Amniotic stem cell (primary cell): Measurements from ENCODE around the gene MYCBPAP.
A peak's percentile ranks its signal among the peaks of the same experiment; 100 is the strongest.
"Not testable (repeated sequence)": the region's sequence is repeated elsewhere in the genome, so short reads cannot be mapped to it uniquely, and the experiment has no call there.

ENCODE experiments used
- DNase-seq: peaks from one replicate; lab custom pipeline; 2025; lab: John Stamatoyannopoulos, UW

Gene MYCBPAP

GRCh38 chr17:50472286-50472685, 36.0 kb upstream of the MYCBPAP start:
- no peak for DNase-seq

DNA sequence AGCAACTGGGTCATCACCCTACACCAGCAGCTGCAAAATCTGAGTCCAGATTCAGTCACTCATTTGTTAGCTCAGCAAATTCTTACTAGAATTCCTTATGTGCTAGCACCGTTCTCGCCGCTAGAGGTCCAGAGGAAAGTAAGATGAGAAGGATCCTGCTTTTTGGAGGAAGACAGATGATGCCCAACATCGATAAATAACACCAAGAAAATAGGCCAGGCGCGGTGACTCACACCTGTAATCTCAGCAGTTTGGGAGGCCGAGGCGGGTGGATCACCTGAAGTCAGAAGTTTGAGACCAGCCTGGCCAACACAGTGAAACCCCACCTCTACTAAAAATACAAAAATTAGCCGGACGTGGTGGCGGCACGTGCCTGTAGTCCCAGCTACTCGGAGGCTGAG, 35.5 kb upstream of the MYCBPAP start:
- not testable (repeated sequence) for DNase-seq

- no peak for DNase-seq
Measured at GRCh38 chr17:50473901-50474300, 34.3 kb upstream of the MYCBPAP start.

DNA sequence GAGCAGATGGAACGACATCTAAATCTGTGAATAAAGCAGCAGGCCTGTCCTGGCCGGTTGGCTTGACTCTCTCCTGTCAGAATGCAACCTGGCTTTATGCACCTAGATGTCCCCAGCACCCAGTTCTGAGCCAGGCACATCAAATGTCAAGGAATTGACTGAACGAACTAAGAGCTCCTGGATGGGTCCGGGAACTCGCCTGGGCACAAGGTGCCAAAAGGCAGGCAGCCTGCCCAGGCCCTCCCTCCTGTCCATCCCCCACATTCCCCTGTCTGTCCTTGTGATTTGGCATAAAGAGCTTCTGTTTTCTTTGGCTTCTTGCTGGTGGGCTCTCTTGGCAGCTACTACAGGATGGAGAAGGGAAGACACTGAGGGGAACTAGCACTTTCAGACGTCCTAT, 33.7 kb upstream of the MYCBPAP start:
- DNase-seq, result no peak

- no peak for DNase-seq
Measured at GRCh38 chr17:50475362-50475761, 32.9 kb upstream of the MYCBPAP start.

GRCh38 chr17:50475775-50476544, 32.3 kb upstream of the MYCBPAP start:
- DNase-seq, result not testable (repeated sequence)

GRCh38 chr17:50476545-50477315, 31.5 kb upstream of the MYCBPAP start:
- no peak for DNase-seq

GRCh38 chr17:50477976-50478375, 30.3 kb upstream of the MYCBPAP start:
- no peak for DNase-seq

GRCh38 chr17:50478391-50479381, 29.6 kb upstream of the MYCBPAP start, which contains the start of gene RSAD1:
RSAD1 (plus strand) TSS chr17:50478860; CDS start chr17:50478885, 25 bp downstream.
- peak; percentile 84 for DNase-seq

DNA sequence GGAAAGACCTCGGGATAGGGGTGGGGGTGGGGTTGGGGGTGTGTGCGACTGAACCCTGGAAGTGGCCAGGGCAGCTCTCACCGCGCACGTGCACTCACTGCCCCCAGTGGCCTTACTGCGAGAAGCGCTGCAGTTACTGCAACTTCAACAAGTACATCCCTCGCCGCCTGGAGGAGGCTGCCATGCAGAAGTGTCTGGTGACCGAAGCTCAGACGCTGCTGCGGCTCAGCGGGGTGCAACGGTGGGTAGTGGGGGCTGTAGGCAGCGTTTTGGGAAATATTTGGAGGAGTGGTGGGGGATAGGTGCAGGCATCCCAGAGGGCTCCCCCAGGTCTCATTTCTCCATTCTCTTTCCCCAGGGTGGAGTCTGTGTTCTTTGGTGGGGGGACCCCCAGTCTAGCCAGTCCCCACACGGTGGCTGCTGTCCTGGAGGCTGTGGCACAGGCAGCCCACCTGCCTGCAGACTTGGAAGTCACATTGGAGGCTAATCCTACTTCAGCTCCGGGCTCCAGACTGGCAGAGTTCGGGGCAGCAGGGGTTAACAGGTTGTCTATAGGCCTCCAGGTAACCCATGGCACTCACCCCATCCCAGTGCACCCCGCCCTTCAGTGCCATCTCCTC, 28.6 kb upstream of the MYCBPAP start:
- DNase-seq, result peak; percentile 22

GRCh38 chr17:50480142-50480764, 28.0 kb upstream of the MYCBPAP start:
- no peak for DNase-seq

GRCh38 chr17:50480854-50481490, 27.3 kb upstream of the MYCBPAP start:
- no peak for DNase-seq

DNA sequence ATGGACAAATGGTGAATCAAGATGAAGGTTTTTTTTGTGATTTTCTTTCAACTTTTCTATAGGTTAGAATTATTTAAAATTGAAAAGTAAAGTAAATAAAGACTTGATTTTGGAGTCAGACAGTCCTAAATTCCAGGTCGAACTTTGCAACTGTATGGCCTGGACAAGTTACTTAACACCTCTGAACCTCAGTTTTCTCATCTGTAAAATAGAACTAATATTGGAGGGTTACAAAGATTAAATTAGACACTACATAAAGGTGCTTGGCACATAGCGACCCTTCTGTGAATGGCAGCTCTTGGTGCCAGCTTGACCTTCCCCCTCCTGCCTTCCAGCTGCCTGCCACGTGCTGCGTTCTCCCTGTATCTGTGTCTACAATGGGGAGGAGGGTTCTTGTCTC, 26.6 kb upstream of the MYCBPAP start:
- DNase-seq, result no peak

DNA sequence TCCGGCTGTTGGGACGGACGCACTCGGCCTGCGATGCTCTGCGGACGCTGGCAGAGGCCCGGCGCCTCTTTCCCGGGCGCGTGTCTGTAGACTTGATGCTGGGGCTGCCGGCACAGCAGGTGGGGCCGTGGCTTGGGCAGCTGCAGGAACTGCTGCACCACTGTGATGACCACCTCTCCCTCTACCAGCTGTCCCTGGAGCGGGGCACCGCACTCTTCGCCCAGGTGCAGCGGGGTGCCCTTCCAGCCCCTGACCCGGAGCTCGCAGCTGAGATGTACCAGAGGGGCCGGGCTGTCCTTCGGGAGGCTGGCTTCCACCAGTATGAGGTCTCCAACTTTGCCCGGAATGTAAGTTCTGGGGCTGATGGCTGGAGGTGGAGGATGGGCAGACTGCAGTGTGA, 26.1 kb upstream of the MYCBPAP start:
- DNase-seq, result no peak

DNA sequence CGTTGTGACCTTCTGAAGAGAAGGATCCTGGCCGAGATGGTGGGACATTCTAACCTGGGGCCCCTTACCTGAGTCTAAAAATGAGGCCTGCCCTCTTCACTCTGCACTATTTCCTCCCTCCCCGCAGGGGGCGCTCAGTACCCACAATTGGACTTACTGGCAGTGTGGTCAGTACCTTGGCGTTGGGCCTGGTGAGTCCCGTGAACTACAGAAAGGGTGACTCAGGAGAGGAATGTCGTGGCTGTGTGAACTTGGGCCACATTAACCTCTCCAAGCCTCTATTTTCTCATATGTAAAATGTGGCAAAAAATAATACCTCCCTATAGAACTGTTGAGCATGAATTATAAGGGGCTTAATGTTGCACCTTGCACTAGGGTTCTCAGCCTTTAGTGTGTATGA, 25.7 kb upstream of the MYCBPAP start:
- peak; percentile 85 for DNase-seq

DNA sequence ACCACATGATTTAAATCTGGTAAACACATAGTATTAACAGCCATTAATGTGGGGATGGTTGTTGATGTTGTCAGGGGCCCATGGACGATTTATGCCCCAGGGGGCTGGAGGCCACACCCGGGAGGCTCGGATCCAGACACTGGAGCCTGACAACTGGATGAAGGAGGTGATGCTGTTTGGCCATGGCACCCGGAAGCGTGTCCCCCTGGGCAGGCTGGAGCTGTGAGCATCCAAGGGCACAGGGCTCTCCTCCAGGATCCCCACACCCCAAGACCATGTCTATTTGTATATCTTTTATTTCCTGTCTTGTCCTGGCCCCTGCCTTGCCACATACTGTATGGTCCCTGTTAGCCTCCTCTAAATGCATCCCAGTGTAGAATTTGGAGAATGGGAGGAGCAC, 25.0 kb upstream of the MYCBPAP start:
- DNase-seq, result no peak

DNA sequence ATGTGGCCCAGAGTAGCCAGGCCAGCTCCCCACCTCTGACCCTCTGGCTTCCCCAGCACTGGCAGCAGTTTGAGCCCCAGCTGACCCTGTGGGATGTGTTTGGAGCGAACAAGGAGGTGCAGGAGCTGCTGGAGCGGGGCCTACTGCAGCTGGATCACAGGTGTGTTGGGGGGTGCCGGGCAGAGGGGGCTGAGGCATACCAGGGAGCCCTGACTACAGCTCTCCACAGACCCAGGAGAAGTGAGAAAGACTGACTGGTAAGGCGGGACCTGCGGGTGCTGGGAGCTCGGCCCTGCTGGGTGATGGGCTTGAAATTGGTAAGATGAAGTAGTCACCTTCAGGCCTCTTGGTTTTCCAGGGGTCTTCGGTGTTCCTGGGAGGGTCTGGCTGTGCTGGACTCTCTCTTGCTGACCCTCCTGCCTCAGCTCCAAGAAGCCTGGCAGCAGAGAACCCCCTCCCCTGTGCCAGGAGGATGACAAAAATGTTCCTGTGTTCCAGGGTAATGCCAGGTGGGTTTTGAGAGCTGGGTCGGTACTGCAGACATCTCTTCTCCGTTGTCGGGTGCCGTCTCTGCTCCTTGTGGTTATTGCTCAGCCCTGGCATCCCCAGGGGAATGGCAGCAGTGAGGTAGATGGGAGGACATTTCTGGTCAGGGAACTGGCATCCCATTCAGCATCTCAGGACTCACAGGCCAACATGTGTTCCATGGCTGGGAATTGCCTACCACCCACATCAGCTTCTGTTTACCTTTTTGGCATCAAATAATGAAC, 23.7 kb upstream of the MYCBPAP start:
- no peak for DNase-seq

DNA sequence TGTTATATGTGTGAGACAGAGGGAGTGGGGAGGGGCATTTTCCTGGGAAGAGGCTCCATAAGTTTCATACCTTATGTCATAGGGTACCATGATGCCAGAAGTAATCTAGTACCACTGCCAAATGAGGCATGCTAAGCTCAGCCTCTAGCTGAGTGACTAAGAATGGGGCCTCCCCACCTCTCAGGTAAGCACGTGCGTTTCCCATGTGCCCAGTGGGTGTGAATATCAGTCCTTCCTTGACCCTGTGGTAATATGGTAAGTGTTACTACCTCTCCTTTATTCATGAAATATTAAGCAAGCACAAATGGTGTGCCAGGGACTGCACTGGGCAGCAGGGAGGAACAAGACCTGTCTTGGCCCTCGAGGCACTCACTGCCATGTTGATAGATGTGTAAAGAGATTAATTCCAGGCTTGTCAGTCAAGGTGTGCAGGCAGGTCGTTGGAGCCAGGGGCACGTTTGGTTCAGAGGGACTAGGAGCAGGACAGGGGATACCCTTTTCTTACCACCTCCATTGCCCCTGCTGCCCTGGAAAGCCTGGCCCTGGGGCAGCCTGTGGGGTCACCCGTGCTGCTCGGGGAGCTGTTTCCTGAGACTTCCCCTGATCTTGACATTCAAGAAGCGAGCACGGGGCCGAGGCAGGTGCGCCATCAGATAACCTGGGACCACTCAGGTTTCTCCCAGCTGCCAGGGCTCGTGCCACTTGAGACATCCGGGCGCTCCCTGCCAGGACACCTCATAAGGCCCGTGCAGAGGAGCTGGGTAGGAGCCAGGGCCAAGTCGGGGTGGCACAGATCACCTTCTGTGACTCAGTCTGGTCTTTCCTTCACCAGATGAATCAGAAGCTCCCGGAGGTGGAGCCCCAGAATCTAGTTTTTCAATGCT, 20.8 kb upstream of the MYCBPAP start:
- DNase-seq, result no peak

- DNase-seq, result no peak
Measured at GRCh38 chr17:50488880-50489279, 19.4 kb upstream of the MYCBPAP start.
